ENCODE measurements around the gene CIAPIN1.

GRCh38 chr16:57470711-57471110, 23.5 kb upstream of the CIAPIN1 start:
- TF ChIP-seq CTCF (IDR thresholded peaks at IDR 0.05): no peak
- TF ChIP-seq POLR2A (IDR thresholded peaks at IDR 0.05): no peak
- no peak for TF ChIP-seq EP300 (IDR thresholded peaks at IDR 0.05)

Data from suprapubic skin (tissue), 3 donors.